Measurements from ENCODE around the gene AFAP1.

Gene AFAP1

GRCh38 chr4:7912826-7913225, 26.8 kb downstream of the AFAP1 start:
- no peak for DNase-seq

GRCh38 chr4:7910952-7911578, 28.6 kb downstream of the AFAP1 start:
- DNase-seq: no peak

GRCh38 chr4:7910263-7910896, 29.3 kb downstream of the AFAP1 start:
- no peak for DNase-seq

- DNase-seq: no peak
Observed at GRCh38 chr4:7909463-7910262, 30.0 kb downstream of the AFAP1 start.

- no peak for DNase-seq
Observed at GRCh38 chr4:7908668-7909067, 31.0 kb downstream of the AFAP1 start.

- DNase-seq: no peak
Observed at GRCh38 chr4:7907142-7907541, 32.5 kb downstream of the AFAP1 start.

- no peak for DNase-seq
Observed at GRCh38 chr4:7906171-7906701, 33.4 kb downstream of the AFAP1 start.

GRCh38 chr4:7904952-7905915, 34.4 kb downstream of the AFAP1 start:
- no peak for DNase-seq

GRCh38 chr4:7903791-7904516, 35.7 kb downstream of the AFAP1 start:
- no peak for DNase-seq

GRCh38 chr4:7902826-7903225, 36.8 kb downstream of the AFAP1 start:
- no peak for DNase-seq

GRCh38 chr4:7902101-7902553, 37.5 kb downstream of the AFAP1 start:
- DNase-seq: no peak

GRCh38 chr4:7901311-7901885, 38.3 kb downstream of the AFAP1 start:
- DNase-seq: no peak

GRCh38 chr4:7900334-7900909, 39.2 kb downstream of the AFAP1 start:
- DNase-seq: no peak

GRCh38 chr4:7899184-7899869, 40.3 kb downstream of the AFAP1 start:
- no peak for DNase-seq

GRCh38 chr4:7898385-7898784, 41.3 kb downstream of the AFAP1 start:
- no peak for DNase-seq

GRCh38 chr4:7897811-7898210, 41.9 kb downstream of the AFAP1 start:
- DNase-seq: no peak

- DNase-seq: no peak
Observed at GRCh38 chr4:7894677-7895181, 44.9 kb downstream of the AFAP1 start.

GRCh38 chr4:7894098-7894676, 45.5 kb downstream of the AFAP1 start:
- DNase-seq: no peak

- no peak for DNase-seq
Observed at GRCh38 chr4:7893539-7893938, 46.1 kb downstream of the AFAP1 start.

Data from stimulated activated naive CD4-positive, alpha-beta T cell treated with Interleukin-2 at 50 U/mL for 16 hours (primary cell).